HG03575 (cell line): ENCODE measurements around the gene TSPEAR.

Experiments used
- ATAC-seq: cut with Tn5 transposase; IDR thresholded peaks from one replicate; pipeline ENCODE4 v1.9.1; 2021; ENCODE audit not compliant: unreplicated experiment, insufficient number of reproducible peaks, low FRiP score; ENCODE audit errors: extremely low read depth

TSPEAR gene

GRCh38 chr21:44521301-44521927, 190.0 kb downstream of the TSPEAR start:
- ATAC-seq = no peak

- no peak for ATAC-seq
Measured at GRCh38 chr21:44520326-44521300, 190.8 kb downstream of the TSPEAR start.

GRCh38 chr21:44519346-44520325, 191.7 kb downstream of the TSPEAR start:
- no peak for ATAC-seq

GRCh38 chr21:44518686-44519085, 192.7 kb downstream of the TSPEAR start:
- no peak for ATAC-seq

GRCh38 chr21:44517175-44517899, 194.0 kb downstream of the TSPEAR start:
- ATAC-seq = no peak

GRCh38 chr21:44516828-44517174, 194.6 kb downstream of the TSPEAR start:
- ATAC-seq = no peak

- no peak for ATAC-seq
Measured at GRCh38 chr21:44516342-44516741, 195.0 kb downstream of the TSPEAR start.

- no peak for ATAC-seq
Measured at GRCh38 chr21:44515359-44516165, 195.8 kb downstream of the TSPEAR start.

GRCh38 chr21:44514746-44515358, 196.5 kb downstream of the TSPEAR start:
- no peak for ATAC-seq

- ATAC-seq = no peak
Measured at GRCh38 chr21:44514218-44514520, 197.2 kb downstream of the TSPEAR start.

GRCh38 chr21:44513389-44514217, 197.8 kb downstream of the TSPEAR start:
- ATAC-seq = no peak

- ATAC-seq = no peak
Measured at GRCh38 chr21:44512496-44513388, 198.6 kb downstream of the TSPEAR start.

- no peak for ATAC-seq
Measured at GRCh38 chr21:44511938-44512275, 199.5 kb downstream of the TSPEAR start.

GRCh38 chr21:44511219-44511937, 200.0 kb downstream of the TSPEAR start:
- ATAC-seq = no peak

- ATAC-seq = no peak
Measured at GRCh38 chr21:44510508-44511218, 200.7 kb downstream of the TSPEAR start.
